M059J (cell line): ENCODE measurements around the gene BTBD19. TPM values are rescaled to one million over a fixed set of nuclear protein-coding genes. Genes with fewer than 3 reads are reported as not detected.

Experiments used
- DNase-seq: peaks from one replicate; pipeline ENCODE4 v3.0.0-alpha.2; 2012; ENCODE audit warnings: low read depth
- total RNA-seq: library from RNA; depleted of rRNA; stranded (reverse); fragments of >200 nt; shearing (Covaris generic); gene quantifications from 2 replicates; pipeline ENCODE4 v1.2.3, GENCODE V29; 2014; rRNA removed

Gene BTBD19
- total RNA-seq, 1 experiment from 2014 or later: 4.3 TPM

DNA sequence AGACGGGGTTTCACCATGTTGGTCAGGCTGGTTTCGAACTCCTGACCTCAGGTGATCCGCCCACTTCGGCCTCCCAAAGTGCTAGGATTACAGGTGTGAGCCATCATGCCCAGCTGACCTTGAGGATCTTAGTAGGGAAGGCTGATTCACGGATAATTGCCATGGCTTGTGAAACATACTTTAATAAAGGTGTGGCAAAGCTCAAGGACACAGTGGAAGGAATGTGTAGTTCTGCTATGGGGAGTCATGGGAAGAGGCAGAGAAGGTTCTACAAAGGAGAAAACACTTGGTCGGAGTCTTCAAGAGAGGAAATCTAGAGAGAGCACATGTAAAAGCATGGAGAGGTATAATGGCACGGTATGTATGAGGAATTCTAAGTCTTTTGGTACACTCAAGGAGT lies 47.4 kb downstream of the BTBD19 start:
- no peak for DNase-seq

DNA sequence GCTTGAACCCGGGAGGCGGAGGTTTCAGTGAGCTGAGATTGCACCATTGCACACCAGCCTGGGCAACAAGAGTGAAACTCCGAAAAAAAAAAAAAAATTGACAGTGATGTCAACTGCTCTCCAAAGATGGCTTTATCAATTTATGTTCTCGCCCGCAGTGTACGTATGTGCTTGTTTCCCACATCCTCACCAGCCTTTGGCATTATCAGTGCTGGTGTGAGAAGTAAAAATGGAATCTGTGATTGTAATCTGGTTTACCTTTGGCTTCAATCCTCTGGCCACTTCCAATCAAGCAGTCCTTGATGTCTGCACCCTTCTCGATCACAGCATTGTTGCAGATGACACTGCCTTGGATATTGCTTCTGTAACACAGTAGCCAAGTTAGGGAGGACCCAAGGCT lies 49.1 kb downstream of the BTBD19 start:
- DNase-seq: no peak

DNA sequence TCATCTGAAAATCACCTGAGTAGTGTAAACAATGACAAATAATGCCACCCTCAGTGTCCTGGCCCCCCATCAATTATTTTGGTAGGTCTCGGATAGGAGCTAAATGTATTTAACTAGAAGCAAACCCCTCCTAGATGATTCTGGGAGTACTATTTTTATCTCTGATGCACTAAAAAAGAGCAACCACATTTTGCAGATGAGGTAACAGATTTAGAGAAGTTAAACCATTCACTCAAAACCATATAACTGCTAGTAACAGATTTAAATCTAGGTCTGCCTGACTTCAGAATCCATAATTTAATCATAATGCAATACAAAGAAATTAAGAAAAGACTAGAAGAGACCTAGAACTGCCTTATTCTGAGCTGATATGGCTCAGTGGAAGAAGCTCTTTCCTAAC lies 52.0 kb downstream of the BTBD19 start:
- no peak for DNase-seq

DNA sequence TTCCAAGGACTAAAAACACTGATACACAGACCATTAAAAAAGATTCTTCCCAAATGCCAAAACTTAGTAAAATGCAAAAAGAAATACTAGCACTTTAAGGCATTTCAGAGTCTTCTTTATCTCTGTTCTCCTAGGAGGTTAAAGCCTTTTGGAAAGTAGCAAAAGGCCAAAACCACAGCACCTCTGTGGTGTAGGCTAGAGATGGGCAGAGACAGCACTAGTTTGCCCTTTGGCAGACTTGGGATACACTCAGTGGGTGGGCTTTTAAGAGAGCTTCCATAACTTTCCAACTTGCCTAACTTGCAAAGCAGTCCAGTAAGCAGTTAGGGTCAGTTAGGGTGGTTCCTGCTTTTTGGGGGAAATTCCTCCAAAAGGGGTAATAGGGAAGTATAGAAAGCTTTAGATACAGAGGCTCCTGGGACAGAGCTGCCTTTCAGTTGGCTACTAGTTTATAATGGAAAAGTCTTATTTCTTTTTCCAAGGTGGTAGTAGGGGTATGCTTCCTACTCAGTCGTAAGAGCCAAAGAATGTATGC lies 52.6 kb downstream of the BTBD19 start:
- DNase-seq: no peak

DNA sequence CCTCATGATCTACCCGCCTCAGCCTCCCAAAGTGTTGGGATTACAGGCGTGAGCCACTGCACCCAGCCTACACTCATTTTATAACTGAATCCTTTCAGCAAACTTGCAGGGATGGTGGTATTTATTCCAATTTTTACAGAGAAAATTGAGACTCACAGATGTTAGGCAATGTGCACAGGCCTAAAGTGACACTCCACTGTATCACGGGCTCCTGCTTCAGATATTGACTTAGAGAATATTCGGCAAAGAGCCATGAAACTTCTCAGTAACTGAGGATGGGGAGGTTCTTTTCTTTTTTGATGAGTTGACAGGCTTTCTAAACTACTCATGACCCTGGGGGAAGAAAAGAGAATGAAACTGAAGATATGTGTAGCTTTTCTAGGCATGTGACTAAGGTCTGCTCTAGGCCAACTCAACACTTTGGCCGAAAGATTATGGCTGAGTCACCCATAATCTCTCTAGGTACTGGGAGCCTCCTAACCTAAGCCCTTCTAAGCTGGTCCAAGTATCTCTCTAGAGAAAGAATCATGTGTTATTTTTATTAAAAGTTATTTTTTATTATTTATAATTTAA lies 54.6 kb downstream of the BTBD19 start:
- peak; percentile 65 for DNase-seq

Other genes with a start within 250 kb of the BTBD19 start
- gene TMEM53, start 134.0 kb upstream of the BTBD19 start, total RNA-seq: 12.7 and 17.0 TPM in 2 replicates
- 0.37 and 2.8 TPM in 2 replicates for gene ARMH1, start 133.8 kb upstream of the BTBD19 start, total RNA-seq
- gene RNU5D-1, start 77.4 kb upstream of the BTBD19 start, total RNA-seq: not detected in 2 replicates
- 86.9 and 127 TPM in 2 replicates for gene KIF2C, start 68.7 kb upstream of the BTBD19 start, total RNA-seq
- 1,381 and 1,646 TPM in 2 replicates for gene RPS8, start 33.0 kb upstream of the BTBD19 start, total RNA-seq
- gene BEST4, start 20.4 kb upstream of the BTBD19 start, total RNA-seq: 0.05 and 0.57 TPM in 2 replicates
- gene PLK3, start 8.1 kb upstream of the BTBD19 start, total RNA-seq: 8.0 and 9.5 TPM in 2 replicates
- gene DYNLT4, start 1.2 kb upstream of the BTBD19 start, total RNA-seq: 1.4 TPM in 1 of 2 replicates, not detected in the other
- 0.17 TPM in 1 of 2 replicates, not detected in the other for gene PTCH2, start 34.7 kb downstream of the BTBD19 start, total RNA-seq
- 41.3 and 48.0 TPM in 2 replicates for gene EIF2B3, start 178.1 kb downstream of the BTBD19 start, total RNA-seq
- 23.8 and 33.7 TPM in 2 replicates for gene HECTD3, start 202.8 kb downstream of the BTBD19 start, total RNA-seq
- 125 and 127 TPM in 2 replicates for gene UROD, start 203.7 kb downstream of the BTBD19 start, total RNA-seq